HG02870 (cell line): Measurements from ENCODE around the gene CAPN15.

ENCODE experiments used
- ATAC-seq: cut with Tn5 transposase; IDR thresholded peaks from one replicate; pipeline ENCODE4 v1.9.1; 2021; ENCODE audit warnings: mild to moderate bottlenecking, moderate library complexity; ENCODE audit not compliant: unreplicated experiment

The CAPN15 gene

DNA sequence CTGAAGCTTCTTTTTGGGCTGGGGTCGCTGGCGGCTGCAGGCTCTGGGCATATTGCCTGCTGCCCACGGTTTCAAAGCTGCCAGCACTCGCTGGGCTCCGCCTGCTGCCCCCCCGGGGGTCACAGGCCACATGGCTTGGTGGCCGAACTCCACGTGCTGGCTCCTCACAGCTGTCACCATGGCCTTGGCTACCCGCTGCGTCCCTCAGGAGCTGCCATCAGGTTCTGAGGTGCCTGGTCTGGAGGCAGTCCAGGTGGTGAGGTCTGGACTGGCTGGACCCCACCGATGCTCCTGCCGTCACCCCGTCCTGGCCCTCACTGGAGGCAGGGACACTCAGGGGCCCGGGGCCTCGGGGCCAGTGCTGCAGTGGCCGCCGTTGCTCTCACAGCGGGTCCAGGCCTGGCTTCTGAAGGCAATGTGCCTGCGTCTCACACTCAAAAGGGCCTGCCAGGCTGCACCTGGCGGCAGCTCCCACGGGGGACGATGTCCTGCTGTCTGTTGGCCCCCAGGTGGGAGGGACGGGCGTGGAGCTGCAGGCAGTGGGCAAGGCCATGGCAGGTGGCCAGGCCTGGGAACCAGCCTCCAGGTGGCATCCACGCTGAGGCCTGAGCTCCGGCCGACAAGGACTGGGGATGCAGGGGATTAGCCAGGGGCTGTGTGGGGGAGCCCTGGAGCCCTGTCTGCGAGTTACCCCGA, 13.3 kb downstream of the CAPN15 start:
- no peak for ATAC-seq

DNA sequence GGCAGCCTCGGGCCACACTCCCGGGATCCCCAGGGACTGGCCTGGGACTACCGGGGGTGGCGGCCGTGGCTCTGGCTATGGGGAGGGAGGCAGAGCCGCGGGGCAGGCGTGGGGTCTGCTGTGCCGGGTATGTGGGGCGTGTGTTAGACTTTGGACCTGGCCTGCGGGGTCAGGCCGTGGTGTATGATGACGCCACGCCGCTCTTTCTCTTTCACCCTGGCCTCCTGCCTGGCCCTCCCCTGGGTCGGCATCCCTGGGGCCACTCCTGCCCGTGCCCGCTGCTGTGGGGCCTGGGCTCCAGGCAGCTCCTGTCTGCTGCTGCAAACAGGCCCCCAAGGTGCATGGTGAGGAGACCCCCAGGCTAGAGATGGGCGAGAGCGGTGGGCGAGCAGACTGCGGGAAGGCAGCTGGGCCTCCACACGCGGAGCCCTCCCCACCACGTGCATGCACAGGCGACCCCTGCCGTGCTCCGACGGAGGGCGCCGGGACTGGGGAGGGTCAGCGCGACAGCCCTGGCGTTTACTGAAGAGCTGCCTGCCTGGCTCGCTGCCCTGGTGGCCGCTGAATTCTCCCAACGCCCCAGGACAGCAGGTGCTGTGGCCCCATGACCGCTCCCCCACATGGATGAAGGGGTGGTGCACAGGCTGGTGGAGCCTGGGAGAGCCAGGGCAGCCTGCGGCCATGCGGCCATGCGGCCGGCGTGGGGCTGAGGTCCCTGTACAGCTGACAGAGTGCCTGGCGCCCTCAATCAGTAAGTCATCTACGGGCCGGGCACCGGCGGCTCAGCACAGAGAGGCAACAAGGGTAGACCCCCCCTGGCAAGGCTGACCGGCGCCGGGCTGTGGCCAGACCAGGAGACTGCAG, 16.0 kb downstream of the CAPN15 start:
- ATAC-seq: no peak

DNA sequence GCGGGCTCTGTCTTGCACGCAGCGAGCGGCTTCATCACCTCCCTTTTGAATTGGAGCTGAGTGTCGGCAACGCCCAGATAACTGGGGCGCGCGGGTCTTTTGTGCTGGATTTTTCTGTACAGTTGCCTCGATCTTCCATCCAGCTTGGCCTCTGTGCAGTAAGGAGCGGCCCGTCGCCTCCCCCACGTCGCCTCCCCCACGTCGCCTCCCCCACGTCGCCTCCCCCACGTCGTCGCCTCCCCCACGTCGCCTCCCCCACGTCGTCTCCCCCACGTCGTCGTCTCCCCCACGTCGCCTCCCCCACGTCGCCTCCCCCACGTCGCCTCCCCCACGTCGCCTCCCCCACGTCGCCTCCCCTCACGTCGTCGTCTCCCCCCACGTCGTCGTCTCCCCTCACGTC, 17.0 kb downstream of the CAPN15 start:
- no peak for ATAC-seq

DNA sequence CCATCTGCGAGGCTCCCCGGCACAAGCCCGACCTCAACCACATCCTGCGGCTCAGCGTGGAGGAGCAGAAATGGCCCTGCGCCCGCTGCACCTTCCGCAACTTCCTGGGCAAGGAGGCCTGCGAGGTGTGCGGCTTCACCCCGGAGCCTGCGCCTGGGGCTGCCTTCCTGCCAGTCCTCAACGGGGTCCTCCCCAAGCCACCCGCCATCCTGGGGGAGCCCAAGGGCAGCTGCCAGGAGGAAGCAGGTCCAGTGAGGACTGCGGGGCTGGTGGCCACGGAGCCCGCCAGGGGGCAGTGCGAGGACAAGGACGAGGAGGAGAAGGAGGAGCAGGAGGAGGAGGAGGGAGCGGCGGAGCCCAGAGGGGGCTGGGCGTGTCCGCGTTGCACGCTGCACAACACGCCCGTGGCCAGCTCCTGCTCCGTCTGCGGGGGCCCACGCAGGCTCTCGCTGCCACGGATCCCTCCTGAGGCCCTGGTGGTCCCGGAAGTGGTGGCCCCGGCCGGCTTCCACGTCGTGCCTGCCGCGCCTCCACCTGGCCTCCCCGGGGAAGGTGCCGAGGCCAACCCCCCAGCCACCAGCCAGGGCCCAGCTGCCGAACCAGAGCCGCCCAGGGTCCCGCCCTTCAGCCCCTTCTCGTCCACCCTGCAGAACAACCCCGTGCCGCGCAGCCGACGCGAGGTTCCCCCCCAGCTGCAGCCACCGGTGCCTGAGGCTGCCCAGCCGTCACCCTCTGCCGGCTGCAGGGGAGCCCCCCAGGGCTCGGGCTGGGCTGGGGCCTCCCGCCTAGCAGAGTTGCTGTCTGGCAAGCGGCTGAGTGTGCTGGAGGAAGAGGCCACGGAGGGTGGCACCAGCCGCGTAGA, 19.6 kb downstream of the CAPN15 start:
- ATAC-seq: no peak

DNA sequence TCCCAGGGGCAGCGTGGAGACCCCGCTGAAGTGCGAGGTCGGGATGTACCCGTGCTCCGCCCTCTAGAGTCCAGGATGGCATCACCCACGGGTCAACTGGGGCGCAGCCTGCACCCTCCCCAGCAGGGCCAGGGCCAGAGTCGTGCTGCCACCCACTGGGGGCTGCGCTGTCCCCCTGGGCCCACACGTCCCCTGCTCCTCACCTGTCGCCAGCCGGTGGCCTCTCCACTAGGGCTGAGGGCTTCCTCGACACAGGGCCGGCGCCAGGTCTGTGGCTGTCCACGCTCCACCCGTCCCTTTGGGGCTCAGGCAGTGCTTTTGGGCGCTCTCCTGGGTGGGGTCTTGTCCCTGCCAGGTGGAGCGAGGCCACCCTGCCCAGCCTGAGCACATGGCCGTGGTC, 21.1 kb downstream of the CAPN15 start:
- no peak for ATAC-seq

DNA sequence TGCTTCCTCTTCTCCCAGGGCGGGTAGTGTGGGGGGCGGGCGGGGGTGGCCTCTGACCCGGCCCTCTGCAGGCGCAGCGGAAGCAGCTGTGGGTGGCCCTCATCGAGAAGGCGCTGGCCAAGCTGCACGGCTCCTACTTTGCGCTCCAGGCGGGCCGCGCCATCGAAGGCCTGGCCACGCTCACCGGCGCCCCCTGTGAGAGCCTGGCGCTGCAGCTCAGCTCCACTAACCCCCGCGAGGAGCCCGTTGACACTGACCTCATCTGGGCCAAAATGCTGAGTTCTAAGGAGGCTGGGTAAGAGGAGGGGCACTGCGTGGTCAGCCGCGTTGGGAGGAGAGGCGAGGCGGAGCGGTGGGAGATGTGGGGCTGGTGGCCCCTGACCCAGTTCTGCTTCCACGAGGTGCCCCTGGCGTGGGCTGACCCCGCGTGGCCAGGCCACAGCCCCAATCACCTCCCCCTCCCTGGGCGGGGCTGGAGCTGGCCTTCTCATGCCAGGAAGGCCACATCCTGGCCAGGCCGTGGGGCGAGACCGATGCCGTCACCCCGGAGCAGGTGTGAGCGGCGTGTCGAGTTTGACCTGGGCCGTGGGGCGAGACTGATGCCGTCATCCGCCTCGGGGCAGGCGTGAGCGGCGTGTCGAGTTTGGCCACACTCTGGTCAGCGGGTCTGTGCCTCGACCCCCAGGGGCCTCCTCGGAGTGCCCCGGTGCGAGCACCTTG, 22.2 kb downstream of the CAPN15 start:
- ATAC-seq: no peak

DNA sequence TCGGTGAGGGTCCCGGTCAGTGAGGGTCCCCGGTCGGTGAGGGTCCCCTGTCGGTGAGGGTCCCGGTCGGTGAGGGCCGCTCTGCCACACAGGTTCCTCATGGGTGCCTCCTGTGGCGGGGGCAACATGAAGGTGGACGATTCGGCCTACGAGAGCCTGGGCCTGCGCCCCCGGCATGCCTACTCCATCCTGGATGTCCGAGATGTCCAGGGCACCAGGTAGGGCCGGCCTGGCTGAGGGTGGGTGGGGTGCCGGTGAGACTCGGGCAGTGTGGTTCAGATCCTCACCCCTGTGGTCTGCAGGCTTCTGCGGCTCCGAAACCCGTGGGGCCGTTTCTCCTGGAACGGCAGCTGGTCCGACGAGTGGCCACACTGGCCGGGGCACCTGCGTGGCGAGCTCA, 23.7 kb downstream of the CAPN15 start:
- no peak for ATAC-seq

DNA sequence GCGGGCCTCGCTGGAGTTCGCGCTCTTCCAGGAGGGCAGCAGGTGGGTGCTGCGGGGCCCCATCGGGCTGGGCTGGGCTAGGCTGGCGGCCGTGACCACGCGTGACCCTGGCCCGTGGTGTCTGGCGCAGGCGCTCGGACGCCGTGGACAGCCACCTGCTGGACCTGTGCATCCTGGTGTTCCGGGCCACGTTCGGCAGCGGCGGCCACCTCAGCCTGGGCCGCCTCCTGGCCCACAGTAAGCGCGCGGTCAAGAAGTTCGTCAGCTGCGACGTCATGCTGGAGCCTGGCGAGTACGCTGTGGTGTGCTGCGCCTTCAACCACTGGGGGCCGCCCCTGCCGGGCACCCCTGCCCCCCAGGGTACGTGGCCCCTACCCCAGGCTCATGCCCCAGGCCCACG, 24.7 kb downstream of the CAPN15 start:
- no peak for ATAC-seq

DNA sequence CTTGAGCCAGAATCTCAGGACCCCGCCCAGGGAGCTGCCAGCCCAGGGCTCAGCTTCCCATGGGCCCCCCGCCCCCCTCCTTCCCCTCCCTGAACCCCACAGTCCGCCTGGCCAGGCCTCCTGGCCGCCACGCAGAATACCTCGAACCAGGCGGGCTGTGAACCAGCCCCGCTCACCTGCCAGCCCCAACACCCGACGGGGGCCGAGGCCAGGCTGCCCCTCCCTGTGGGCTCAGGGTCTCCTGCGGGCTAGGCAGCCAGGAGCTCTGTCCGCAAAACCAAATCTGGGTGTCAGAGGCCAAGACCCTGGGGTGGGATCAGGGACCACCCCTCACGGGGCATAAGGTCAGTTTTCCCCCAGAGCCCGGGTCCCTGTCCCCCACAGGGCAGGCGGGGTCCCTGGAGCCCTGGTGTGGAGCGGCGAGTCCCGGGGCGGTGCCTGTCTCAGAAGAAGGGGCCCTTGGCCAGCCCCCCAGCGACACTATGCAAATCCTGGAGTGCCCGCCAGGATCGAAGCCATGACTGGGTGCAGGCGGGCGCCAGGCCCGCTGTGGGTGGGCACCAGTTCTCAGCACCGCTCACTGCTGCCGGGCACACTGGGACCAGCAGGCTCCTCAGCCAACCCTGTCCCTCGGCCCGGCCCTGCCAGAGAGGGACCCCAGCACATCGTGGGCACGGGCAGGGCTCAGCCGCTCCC, 26.2 kb downstream of the CAPN15 start:
- ATAC-seq: no peak

DNA sequence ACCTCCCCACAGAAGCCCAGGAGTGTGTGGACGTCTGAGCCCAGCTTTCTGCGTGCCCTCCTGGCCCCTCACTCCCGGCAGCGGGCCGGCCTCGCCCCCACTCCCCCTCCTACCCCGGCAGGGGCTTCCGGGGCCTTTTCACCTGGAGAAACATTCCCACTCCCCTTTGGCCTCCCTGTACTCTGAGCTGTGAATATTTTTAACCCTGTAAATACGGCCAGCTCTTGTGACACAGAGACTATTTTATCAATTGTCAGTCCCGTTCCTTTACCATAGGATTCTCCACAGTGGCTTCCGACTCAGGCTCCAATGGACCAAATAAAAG, 26.7 kb downstream of the CAPN15 start:
- no peak for ATAC-seq

DNA sequence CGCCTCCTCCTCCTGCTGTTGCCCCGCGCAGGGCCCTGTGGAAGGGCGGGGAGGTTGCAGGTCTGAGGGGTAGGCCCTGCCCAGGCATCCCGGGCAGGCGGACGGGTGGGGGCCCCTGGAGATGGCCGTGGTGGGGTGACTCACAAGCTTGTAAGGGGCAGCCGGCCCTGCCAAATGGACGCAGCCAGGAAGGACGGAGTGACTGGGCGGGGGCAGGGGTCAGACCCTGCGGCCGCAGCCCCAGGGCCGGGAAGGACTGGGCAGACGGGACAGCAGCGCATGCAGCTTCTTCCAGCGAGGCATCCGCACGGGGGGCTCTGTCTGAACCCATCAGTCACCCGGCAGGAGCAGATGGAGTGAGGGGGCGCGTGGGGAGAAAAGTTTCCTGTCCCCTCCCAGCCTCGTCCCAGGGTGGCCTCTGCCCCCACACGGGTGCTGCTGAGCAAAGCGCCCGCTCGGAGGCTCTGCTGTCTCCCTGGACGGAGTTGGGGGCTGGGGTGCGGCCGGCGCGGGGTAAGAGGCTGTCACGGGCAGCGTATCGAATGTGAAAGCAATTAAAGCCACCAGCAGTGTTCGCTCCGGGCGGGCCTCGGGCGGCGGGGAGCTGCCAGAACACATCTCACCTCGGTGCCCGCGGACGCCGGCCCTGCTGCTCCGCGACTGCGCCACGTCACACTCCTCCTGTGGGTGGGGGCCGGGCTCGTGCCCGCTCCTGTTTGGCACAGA, 27.3 kb downstream of the CAPN15 start:
- no peak for ATAC-seq

DNA sequence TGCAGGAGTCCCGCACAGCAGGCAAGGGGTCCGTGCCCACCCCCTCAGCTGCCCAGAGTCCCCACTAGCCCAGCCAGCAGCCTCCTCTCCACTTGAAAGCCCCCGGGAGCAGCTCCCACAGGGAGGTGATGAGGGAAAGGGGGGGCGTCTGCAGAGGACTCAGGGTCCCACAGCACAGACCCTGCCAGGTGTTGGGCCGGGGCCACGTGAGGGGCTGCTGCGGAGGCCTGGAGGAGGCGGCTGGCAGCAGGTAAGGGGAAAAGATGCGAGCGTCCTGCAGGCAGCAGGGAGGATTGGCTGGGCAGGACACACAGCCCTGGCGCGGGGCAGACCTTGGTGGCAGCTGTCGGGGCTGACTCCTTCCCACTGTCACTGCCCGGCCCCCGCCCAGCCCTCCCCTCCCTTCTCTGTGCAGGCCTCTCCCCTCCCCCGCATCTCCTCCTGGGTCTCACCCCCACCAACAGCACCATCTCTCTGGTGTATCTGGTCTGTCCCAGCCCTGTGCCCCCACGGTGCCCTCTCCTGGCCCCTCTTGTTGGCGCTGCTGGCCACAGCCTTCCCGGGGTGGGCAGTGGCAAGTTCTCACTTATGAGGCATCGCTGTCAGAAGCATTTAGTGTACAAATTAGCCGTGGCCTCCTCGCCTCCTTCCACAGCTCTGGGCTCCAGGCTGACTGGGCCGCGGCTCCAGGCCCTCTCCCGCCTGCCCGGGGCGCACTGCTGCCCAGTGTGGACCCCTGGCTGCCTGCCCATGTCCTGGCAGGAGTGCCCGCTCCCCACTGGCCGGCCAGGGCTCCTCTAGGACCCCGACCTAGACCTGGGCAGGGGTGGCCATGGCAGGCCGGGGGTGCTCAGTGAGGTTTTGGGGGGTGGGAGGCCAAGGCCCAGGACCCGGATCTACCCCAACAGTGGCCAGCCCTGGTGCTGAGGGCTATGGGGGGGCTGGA, 28.3 kb downstream of the CAPN15 start:
- no peak for ATAC-seq

DNA sequence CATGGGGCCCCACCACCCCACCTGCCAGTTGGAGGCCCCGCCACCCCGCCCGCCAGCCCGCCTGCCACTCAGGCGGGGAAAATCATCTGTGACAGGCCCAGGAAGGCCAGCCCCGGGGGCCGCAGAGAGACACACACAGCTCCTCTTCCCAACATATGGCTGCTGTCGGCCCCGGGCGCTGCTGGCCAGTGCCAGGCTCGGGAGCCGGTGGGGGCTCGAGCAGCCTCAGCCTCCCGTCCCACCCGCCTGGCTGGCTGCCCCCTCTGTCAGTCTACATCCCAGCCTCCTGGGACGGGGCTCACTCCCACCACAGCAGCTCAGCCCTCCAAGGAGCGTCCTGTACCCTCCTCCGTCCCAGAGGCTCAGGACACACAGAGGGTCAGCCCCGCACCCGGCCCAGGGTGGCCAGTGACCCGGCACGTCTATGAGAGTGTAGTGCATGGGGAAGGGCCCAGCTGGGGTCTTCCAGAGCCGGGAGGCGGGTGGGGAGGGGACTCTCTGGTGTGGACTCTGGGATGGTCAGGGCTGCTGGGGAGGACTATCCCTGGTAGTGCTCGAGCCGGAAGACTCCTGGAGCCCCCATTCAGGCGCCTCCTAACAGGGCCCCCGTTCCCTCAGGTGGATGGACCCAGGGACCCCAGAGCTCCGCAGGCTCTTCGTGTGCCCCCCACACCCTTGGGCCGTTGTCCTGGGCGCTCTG, 29.1 kb downstream of the CAPN15 start:
- ATAC-seq: no peak

DNA sequence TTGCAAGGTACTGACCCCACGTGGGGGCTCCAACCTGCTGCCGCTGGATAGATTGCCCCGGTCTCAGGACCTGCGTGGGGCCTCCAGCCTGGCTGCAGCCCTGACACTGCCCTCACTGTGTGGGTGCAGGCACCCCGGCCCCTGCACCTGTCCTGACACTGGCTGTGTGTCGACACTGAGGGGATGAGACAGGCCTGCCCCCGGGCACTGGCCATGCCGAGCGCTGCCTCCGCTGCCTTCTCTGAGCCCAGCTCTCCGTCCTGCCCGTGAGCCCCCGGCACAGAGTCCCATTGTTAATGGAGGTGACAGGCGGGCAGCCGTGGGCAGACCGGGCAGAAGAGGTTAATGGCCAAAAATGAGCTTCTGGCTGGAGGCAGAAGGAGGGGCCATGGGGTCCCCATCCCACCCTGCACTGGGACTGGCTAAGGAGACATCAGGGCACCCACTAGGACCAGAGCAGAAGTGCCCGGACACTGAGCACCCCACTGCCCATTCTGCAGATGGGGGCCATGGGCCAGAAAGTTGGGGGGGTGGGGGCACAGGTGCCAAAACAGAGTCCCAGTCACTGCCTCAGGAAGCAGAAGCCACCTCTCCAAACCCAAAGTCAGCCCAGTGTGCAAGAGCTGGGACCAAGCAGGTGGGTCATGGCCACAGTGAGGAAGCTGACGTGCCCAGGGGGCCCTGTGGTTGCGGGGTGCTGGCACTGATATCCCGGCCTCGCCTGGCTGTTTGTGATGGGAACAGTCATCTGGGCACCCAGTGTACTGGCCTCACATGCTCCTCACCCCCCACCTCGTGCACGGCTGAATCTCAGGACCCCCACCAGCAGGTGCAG, 30.2 kb downstream of the CAPN15 start:
- no peak for ATAC-seq

DNA sequence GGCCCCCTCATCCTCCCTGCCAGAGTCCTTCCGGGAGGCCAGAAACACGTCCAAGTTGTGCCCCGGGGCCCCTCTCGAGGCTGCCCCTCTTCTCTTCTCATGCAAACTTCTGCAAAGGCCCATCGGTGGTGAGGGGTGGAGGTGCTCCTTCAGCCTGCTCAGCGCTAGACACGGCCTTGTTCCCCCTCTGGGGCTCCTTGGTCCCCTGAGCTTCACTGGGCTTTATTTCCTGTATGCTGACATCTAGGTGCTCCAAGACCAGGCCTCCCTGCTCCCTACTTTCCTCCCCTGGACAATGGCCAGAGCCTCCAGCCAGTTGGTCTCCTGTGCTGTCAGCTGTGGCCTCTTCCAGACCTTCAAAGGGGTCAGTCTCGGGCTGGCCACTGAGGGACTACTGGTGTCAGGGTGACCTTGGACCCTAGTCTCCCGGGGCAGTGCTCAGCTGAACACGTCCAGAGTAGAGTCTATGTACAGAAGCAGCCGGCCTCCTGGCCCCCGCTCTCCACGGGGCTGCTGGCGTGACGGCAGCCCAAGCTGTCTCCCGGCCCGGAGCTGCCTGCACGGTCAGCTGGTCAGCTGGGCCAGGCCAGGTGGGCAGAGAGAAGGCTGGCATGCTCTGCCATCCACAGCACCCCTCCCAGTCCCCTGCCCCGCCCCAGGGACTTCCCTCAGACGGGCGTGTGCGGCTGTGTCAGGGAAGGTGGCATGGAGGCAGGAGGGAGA, 30.9 kb downstream of the CAPN15 start:
- no peak for ATAC-seq

DNA sequence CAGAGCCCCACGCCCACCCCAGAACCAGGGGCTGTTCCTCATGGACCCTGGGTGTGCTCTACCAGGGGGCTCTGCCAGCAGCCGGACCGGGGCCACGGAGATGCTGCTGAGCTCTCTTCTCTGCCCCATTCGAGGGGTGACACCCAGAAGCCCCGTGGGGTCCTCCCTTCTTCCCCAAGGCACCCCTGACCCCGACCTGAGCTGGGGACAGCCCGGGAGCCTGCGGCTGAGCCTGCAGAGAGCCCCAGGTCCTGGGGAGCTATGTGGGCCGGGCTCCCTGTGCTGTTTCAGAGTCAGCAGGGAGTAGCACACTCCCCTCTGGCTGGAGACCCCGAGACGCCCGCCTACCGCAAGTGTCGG, 31.5 kb downstream of the CAPN15 start:
- no peak for ATAC-seq
